Stimulated activated CD8-positive, alpha-beta memory T cell treated with anti-CD3 and anti-CD28 coated beads, Interleukin-15, amount 100 ng/mL, for 1 hour (primary cell): Measurements from ENCODE around the gene ADAMTS17.

Source experiments
- DNase-seq: peaks from one replicate; pipeline ENCODE4 v3.0.0-alpha.2; 2020; ENCODE audit warnings: low read depth

ADAMTS17 gene

DNA sequence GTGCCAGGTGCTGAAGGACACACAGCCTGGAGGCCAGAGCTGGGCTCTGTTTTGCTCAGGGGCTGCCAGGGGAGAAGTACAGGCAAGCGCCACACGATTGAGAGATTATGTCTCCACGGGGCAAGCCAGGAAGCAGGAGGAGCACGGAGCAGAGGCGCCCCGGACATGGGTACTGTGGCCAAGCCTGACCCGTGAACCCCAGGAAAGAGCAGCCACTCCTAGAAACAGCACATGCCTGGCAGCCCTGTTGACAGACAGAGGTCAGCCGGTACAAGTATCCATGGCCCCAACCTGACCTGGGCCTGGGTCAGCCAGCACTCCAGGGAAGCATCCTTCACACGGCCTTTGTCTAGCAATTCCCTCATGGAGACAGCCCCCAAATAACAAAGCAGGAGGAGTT lies 89.4 kb downstream of the ADAMTS17 start:
- no peak for DNase-seq

DNA sequence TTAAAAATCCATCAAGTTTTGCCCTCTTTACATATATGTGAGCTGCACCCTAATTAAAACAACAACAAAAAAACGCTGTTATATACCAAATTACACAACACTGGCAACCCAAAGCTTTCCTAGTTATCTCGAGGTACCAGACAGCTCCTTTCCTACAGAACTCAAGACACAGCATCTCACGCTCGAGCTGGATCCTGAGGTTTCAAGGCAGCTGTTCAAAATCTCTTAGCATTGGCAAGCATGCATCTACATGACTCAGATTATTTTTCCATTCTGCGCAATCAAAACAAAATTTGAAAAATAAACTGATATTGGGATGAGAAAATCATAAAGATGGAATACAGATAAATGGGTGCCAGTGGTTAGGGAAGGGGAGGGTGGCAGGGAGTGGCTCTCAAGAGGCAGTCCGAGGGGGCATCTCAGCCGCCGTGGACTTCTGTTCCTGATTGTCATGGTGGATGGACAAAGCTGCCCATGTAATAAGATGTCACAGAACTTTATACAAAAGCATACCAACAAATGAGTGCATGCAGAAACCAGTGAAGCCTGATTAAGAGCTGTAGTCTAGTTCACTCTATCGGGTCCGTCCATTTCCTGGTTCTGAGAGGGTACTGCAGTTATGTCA lies 91.5 kb downstream of the ADAMTS17 start:
- DNase-seq, result no peak

DNA sequence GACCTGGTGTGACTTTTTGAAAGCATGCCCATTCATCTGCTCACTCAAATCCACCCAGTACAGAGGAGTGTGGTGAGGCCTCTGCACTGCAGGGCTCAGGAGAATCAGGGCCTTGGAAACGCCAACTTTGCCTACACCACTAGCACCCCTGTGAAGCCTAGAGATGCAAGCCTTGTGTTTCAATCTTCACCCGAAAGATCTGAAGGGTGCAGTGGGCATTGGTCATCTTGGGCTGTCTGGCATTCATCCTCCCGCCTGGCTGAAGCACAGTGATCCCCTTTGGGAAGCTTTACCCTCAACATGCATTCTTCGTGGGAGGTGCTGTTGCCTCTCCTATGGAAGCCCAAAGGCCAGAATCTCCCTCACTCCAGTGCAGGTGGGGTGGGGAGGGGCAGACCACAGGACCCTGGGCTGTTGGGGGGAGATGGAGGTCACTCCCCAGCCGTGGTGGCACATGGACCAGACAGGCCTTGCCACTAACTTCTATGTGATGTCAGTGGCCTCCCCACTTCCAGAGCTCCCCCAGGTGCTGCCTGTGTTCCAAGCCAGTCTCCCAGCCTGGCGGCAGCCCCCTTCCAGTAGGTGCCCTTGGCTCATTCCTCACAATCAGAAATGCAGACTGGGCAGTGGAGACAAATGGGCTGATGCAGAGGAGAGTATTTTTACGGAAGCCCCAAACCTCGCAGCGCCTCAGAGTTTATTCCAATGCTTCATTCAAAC lies 92.5 kb downstream of the ADAMTS17 start:
- no peak for DNase-seq

DNA sequence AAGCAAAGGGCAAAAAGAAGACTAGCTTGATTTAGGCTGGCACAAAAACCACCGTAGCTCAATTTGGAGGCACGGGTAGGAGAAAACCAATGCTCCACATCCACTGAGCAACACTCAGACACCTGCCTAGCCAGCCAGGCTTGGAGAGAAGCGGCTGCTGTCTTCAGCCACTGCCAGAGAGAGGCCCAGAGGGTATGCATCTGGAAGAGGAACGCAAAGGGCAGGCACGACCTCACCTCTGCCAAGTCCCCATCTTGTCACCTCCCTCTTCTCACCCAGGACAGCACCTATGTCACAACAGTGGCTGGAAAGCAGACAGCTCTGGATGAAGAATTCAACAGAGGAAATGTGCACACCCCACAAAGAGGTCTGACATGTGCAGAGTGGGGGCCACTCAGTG lies 93.5 kb downstream of the ADAMTS17 start:
- no peak for DNase-seq

DNA sequence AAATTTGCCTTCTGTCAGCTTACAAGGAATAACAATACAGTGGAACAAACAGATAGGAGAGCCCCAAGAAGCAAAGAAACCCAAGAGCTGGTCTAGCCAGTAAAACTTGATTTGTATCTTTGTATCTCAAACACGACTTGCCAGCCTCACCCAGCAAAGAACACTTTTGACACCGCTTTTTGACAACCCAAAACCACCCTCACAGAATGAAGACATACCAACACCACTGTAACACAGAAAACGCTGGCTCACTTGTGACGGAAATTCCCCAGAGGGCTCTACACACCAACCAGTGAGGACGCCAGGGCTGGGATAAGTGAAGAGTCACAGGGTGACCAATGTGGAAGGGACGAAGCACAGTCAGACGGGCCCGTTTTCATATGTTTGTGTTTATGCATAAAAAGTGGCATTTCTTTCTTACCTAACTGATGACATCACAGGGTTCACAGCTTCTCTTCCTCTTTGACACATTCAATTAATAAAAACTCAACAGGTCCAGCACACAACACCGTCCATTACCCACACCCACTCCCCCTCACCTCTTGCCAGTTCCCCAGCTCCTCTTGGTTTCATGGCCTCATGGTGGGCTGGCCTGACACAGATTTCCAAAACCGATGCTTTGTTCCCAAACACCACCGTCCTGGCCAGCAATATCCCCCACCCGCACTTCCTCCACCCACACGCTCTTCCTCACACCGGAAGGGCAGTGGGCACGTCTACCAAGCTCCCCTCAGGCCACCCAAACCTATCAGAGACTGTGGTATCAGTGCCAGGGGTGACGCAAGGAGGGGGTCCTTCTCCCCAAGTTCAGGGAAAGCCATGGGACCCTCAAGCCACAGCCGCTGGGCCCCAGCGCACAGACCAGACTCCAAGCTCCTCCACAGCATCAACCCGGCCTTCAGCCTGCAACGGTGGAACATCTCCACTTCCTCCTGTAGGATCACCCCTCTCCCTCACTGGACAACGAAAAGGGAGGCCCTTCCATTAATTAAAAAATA lies 94.2 kb downstream of the ADAMTS17 start:
- DNase-seq, result no peak

DNA sequence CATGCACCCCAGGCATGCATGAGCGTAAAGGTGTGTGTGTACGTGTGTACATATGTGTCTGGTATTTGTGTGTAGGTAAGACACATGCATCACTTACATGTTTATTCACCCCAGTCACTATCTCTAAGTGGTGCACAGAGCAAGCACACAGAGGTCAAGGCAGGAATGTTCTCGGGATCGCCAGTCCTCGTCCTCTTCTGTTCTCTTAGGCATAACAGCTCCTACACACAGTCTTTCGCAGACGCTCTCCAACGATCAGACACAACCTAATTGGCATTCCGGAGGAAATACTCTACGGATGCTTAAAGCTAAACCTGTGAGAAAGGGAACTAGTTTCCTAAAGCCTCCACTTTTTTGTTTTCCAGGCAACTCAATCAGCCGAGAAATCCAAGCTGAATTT lies 95.9 kb downstream of the ADAMTS17 start:
- no peak for DNase-seq

DNA sequence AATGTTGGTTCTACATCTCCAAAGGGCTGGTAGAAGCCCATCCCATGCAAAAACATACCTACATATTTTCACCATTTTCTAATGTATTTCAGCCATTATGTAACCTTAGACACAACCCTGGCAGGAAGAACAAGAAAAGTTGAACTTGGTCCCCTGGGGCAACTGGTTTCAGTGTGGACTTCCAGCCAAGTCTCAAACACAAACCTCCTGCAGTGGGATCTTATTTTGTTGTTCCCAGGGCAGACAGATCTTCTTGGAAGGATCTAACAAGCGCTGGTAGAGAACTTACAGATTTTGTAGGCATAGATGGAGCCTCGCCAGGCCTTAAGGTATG lies 96.3 kb downstream of the ADAMTS17 start:
- DNase-seq, result no peak

DNA sequence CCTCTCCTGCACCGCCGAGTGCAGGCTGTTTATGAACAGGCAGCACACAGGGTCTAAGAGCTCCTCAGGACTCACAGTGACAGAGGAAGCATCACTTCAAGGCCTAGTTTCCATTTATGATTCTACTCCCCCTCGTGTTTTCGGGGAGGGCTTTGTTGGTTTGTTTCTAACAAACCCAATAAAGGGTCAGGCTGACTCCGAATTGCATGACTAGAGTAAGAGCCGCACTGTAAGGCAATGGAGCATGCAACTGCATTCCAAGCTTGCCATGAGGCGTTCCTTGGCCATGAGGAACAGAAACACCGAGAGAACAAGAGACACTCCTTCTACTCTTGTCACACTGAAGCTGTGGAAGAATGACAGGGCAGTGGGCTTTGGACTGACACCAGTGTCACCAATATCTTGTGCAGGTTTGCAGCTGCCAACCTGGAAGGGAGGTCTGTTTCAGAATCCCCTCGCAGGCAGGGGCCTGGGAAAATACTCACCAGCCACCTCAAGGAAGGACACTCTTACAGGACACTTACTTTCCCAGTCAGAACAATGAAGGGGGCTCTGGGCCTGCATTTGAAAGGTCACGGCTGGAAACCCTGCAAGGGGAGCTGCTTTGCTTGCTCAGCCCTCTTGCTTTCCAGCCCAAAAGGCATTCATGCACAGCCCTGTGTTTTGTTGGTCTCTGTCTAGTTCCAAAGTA lies 96.8 kb downstream of the ADAMTS17 start:
- no peak for DNase-seq

DNA sequence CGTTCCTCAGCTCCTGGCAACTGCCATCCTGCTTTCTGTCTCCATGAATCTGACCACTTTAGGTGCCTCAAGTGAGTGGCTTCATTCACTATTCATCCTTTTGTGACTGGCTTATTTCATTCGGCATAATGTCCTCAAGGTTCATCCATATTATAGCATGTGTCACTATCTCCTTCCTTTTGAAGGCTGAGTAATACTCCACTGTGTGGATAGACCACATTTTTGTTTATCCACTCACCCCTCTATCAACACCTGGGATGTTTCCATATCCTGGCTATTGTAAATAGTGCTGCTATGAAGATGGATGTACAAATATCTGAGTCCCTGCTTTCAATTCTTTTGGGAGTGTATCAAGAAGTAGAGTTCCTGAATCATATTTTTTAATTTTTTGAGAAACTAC lies 98.8 kb downstream of the ADAMTS17 start:
- DNase-seq, result no peak

DNA sequence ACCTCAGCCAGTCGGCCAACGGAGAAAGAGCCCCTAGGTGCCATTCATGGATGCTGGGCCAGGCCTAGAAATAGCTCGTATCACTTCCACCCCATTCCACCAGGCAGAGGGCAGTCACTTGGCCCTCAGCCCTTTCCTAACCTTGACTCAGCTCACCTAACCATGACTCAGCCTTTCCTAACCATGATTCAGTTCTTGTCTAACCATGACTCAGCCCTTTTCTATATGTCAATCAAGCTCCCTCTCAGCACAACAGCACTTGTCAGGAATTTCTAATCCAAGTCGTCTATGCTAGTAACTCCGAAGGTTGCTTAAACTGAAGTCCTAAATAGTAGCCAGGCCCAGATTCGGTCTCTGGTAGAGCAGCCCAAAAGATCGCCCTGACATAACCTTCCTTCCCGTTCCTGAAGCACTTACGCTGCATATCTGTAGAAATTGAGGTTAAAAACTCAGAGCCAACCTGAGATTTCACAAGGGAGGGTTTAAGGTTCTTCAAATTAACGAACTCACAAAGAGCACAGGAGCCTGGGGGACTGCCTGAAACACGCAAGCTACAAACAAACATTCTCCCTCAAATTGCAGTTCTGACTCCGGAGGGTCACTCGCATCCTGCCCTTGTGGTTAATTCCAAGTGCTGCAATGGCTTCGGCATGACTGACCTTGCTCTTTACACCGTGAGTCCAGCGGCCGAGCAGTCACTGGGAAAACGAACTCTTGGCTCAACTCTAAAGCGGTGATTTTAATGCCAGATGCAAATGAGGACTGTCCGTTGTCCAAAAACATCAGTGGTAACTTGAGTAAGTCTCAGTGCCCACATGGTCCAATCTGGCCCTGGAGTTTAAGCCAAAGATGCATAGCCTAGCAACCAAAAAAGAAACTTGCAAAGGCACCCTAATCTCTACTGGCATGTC lies 99.9 kb downstream of the ADAMTS17 start:
- no peak for DNase-seq

DNA sequence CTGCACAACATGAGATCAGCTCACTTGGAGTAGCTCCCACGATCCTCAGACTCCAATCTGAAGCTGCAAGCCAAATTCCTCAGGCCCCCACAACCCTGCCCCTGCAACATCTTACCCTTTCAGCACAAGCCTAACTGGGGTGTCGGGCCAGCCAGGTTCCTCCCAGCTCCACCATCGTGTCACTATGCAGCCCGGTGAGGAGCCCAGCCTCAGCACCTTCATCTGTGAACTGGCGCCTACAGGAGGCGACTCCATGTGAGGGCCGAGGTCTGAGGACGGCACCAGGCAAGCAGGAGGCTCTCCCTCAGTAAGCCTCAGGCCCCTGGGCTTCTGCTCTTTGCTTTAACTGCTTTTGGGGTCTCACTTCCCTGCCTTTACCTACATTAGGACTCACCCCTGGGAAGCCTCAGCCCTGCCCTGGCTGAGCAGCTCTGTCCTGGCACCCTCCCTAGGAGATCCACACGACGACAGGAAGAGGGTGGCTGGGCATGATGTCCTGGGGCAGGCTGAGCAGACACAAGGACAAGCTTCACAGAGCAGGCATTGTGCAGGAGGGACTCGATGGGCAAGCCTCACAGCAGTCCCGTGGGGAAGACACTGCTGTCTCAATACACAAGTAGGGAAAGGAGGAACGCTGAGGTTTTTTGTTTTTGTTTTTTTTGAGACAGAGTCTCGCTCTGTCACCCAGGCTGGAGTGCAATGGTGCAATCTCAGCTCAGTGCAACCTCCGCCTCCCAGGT lies 104.6 kb downstream of the ADAMTS17 start:
- no peak for DNase-seq

DNA sequence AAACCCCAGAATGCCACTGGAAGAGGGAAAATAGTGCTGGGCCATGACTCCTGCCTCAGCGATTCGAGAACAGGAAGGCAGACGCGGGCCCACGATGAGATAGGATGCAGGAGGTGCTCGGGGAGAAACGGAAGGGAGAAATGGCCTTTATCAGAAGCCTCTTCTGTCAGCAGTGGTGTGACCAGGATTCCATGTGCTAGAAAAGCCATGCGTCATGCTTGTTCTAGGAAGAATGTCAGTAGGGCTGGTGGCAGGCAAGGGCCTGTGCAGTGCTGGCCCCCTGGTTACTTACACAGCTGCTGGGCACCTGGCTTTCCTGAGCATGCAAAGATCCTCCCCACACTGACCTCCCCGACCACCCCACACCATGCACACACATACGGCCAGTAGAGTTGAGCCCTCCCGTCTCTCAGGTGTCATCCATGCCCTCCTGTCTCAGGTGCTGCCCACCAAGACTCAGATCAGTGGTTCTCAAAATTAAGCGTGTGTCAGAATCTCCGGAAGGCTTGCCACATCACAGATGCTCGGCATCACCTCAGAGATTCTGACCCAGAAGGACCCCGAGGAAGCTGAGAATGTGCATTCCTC lies 106.7 kb downstream of the ADAMTS17 start:
- no peak for DNase-seq

DNA sequence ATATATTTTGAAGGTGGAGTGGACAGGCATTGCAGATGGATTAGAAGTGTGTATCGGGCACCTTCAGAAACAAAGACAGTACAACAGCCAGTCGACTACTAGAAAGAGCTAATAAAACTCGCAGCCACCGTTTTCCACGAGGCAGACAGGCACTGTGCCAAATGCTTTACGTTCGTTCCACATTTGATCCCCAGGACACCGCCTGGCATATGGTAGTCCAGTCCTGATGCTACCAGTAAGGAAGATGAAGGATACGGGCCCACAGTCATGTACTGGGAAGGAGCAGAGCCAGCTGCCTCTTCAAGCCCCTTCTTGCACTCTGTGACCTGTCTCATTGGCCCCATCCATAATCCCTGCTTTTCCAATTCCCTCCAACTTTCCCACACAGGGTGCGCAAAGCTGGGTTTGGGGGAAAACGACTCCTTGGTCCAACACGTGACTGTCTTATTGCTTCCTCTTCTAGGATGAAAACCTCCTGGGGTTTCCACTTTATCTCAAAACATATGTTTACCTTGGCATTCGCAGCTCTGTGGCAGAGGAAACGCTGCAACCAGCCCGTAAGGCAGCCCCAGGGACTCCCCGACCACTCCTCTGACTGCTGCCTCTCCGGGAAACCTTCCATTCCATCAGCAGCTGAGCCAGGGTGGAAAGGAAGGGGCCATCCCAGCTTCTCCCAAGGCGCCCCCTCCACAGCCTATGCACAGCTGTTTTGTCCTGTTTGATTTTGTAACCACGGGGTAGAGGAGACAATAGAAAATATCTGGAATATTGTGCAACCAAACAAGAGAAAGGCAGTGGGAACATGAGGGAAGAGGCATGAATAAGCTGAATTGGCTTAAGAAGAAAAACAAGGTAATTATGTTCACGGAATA lies 107.4 kb downstream of the ADAMTS17 start:
- no peak for DNase-seq

DNA sequence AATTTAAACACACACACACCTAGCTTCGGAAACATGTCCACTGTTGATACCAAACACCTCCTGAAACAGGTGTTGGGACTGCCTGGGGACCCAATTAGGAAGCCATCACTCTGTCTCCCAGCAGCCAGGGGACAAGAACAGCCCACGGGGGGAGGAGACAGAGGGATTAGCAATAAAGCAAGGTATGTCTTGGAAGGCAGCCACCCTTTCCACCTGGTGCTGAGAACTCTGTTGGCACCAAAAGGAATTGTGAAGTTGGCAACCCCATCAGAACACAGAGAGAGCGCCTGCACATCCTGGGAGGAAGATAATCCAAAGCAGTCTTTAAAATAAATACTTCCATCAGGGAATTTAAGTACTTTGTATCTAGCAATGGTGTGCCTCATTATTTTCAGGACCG lies 111.0 kb downstream of the ADAMTS17 start:
- DNase-seq, result no peak

DNA sequence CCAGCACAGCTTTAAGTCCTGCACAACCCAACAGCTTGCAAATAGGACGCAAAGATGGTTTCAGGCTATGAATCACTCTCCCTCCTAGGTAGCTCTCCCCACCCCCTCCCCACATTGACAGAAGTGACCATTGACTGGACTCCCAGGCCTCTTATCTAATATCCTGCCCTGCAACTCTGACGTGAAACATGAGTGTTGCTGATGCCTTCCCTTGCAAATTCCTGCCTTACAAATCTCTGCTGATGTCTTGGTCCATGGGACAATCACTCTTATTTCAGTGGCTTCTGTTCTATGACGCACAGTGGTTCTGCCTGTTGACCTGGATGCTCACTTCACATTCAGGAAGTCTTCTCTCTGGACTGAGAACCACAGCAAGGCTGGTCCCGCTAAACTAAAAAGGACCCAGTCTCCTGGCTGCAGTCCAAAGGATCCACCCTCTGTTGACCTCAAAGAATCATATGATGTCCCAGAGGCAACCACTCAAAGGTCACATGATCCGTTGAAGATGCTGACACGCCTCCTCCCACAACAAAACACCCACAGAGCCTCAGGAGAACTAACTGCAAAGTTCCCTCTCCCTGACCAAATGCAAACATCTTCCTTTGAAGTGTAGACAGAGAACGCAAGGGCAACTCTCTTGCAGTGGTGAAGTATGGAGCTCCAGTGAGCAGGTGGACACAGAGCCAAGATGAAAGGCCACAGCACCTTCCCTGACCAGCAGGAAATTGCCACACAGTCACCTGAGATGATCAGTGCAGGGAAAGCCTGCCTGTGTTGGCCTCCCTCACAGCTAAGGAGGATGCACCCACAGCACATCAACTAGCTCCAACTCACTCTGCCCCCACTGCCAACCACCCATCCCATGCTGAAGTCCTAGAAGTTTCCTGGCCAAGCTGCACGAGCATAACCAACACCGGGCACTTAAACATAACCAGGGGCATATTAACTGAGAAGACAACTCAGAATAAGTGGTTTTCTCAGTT lies 112.3 kb downstream of the ADAMTS17 start:
- DNase-seq, result no peak

DNA sequence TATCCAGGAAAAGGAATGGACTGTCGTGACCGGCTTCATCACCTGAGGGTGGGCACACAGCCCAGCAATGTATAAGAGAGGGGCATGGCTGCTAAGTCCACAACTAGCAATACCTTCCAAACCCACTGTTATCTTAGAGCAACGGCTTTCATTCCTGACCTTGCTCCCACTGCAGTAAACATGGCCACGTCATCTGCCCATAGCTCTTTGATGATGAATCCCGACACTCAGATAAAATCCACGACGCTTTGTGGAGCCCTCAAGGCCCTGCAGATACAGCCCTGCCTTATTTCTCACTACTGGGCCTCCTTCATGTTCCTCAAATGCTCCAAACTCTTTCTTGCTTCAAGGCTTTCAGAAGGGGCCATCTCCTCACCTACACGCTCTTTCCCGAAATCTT lies 114.0 kb downstream of the ADAMTS17 start:
- DNase-seq, result no peak

DNA sequence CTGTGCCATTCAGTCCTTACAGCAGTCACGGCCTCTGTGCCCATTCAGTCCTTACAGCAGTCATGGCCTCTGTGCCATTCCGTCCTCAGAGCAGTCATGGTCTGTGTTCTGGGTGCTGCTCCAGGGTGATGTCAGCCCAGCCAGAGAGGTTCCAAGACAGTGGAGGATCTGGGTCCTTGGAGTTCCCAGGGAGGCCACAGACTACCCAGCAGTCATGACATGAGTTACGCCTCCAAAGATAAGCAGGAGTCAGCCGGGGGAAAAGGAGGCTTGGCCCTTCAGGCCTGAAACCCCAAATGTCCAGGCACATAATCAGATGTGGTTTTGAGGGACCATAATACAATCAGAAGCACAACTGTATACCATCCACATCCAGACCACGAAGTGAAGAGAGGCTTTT lies 115.7 kb downstream of the ADAMTS17 start:
- DNase-seq, result no peak
